ENCODE data around the gene ZNF785.
"Not testable (repeated sequence)": the region's sequence is repeated elsewhere in the genome, so short reads cannot be mapped to it uniquely, and the experiment has no call there.

ZNF785 gene

GRCh38 chr16:30565984-30566383 lies 19.5 kb downstream of the ZNF785 start:
- no peak for DNase-seq (ENCODE audit: low read depth in 2 of 2)

DNA sequence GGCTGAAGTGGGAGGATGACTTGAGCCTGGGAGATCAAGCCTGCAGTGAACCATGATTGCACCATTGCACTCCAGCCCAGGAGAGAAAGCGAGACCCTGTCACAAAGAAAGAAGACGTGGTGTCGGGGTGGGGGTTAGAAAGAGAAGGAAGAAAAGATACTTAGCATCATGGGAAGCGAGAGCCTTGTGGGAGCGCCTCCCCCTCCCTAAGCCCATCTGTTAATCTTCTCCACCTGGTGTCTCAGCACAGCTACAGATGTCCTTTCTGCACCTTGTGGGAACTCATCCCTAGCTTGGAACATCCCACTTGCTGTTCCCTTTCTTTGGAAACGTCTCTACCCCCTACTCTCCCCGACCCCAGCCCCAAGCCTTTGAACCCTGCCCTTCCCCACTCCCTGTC lies 20.0 kb downstream of the ZNF785 start:
- no peak for DNase-seq (ENCODE audit: low read depth in 2 of 2)

- DNase-seq (ENCODE audit: low read depth in 2 of 2), result no peak
Observed at GRCh38 chr16:30562021-30562420, 23.5 kb downstream of the ZNF785 start.

DNA sequence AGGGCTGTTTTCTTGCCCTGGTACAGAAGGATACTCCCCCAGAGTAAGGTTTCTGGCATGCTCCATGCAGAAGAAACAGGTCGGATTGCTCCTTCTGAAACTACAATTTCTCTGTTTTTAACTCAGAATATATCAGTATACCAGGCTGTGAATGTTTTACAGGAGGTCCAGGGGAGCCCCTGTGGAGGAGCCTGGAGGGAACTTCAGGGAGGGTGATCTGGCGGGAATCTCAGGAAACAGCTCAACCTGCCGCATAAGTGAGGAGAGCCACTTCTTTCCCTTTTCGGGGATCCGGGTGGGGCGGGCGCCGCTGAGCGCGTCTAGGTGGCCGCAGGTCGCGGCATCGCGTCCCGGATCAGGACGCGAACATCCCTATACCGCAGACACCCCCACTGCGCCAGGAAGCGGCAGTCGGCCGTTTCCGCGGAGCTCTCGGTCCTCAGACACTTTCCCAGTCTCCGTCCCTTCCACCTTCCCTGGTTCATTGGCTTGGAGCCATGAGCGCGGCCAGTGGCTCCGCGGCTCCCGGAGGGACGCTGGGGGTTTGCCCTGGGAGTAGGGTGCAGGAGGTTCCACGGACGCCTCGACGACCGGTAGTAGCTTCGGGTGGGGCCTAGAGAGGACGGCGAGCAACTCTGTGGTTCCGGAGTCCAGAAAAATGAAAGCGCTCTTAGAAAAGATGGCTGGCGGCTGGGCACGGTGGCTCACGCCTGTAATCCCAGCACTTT lies 24.2 kb downstream of the ZNF785 start:
- DNase-seq (ENCODE audit: low read depth in 2 of 2), result no peak

GRCh38 chr16:30559690-30560089 lies 25.8 kb downstream of the ZNF785 start:
- DNase-seq (ENCODE audit: low read depth in 2 of 2), result no peak

GRCh38 chr16:30558789-30559377 lies 26.6 kb downstream of the ZNF785 start:
- DNase-seq (ENCODE audit: low read depth in 2 of 2), result no peak

- DNase-seq (ENCODE audit: low read depth in 2 of 2), result peak; percentile 96 to 98
Observed at GRCh38 chr16:30557957-30558788, 27.3 kb downstream of the ZNF785 start, which contains the start of gene ZNF764. TSS of gene ZNF764 (minus strand) at chr16:30558374. CDS start at chr16:30558182, 192 bp downstream.

DNA sequence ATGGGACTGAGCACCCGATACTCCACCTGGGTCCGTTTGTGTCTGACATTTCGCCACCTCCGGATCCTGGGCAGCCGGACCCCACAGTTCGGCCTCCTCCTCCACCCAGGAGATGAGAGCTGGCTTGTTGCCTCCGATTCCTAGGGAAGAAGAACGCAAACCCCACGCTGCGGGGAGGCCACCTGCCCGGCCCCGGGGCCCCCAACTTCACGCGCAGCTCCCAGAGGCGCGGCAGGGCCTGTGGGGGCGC lies 27.9 kb downstream of the ZNF785 start:
- DNase-seq (ENCODE audit: low read depth in 2 of 2), result no peak

- no peak for DNase-seq (ENCODE audit: low read depth in 2 of 2)
Observed at GRCh38 chr16:30556125-30556473, 29.4 kb downstream of the ZNF785 start.

DNA sequence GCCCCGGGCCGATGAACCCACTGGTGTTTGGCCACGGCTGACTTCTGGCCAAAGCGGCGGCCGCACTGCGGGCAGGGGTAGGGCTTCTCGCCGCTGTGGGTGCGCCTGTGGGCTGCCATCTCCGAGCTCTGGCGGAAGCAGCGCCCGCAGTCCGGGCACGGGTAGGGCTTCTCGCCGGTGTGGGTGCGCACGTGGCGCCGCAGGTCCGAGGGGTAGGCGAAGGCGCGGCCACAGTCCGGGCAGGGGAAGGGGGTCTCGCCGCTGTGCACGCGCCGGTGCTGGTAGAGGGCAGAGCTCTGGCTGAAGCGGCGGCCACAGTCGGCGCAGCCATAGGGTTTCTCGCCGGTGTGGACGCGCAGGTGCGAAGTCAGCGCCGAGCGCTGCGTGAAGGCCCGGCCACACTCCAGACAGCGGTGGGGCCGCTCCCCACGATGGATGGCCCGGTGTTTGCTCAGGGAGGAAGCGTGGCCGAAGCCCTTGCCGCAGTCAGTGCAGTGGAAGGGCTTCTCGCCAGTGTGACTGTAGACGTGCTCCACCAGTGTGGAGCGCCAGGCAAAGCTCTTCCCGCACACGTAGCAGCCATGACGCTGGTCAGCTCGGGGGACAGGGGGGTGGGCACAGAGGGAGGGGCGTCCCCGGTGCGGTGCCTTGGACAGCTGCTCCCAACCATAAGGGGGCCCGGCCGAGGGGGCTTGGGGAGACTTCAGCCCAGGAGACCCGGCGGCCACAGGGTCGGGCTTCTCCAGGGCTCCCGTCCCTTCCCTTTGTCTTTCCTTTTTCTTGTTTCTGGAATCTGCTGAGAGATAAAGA lies 30.0 kb downstream of the ZNF785 start:
- DNase-seq (ENCODE audit: low read depth in 2 of 2), result no peak

DNA sequence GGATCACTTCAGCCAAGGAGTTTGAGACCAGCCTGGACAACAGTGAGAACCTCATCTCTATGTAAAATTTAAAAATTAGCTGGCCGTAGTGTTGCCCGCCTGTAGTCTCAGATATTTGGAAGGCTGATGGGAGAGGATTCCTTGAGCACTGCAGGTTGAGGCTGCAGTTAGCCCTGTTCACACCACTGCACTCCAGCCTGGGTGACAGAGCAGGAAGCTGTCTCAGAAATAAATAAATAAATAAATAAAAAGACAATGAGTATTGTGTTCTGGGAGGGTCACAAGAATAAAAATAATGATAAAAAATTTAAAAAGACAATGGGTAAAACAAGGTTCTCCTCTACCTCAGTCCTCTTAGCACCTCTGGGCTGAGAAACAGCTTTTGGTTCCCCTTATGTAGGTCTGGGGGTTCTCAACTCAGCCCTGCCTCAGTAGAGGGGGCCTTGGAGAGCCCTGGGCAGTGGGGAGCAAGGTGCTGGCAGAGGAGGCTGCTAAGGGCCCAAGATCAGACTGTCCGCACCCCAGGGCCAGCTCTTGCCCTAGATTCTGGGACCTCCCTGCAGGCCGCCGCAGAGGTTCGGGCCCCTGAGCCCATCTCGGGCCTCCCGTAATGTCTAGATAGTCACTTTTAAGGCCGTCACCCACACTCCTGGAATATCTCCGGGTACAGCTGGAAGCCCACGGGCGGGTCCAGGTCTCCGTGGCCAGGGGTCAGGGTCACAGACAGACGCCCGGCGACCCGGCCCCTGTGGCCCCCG lies 30.8 kb downstream of the ZNF785 start:
- DNase-seq (ENCODE audit: low read depth in 2 of 2), result no peak

GRCh38 chr16:30553393-30553899 lies 32.1 kb downstream of the ZNF785 start:
- no peak for DNase-seq (ENCODE audit: low read depth in 2 of 2)

DNA sequence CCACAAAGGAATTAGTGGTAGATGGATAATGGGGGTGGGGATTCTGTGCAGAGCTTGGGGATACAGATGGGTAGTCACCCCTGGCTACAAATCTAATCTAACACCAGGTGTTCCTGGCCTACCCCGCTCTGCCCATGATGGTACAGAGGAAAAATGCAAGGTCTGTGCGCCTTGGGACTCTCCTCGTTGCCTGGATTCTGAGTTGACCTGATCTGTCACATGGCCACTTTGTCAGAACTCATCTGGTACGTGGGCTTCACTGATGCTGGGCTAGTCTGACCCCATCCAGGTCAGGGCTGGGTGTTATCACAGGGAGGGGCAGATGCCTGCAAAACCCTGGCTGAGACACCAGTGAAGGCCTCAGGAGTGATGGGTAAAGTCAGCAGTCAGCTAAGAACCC lies 32.5 kb downstream of the ZNF785 start:
- no peak for DNase-seq (ENCODE audit: low read depth in 2 of 2)

DNA sequence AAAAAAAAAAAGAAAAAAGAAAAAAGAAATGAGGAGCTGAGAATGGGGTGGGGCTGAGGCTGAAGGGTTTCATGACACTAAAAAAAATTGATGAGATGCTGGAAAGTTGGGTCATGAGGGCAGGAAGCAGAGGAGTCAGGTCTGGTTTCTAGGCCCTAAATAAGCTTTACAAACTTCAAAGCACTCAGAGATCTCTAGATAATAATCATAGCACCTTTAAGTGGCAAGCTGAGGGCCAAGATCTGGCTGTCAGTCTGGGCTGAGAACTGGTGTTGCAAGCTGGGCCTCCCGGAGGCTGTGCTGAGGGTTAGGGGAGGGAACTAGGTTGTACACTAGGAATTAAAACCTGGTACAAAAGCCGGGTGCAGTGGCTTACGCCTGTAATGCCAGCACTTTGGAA lies 33.7 kb downstream of the ZNF785 start:
- peak in 1 of 2 donors; percentile 32 for DNase-seq (ENCODE audit: low read depth in 2 of 2)

DNA sequence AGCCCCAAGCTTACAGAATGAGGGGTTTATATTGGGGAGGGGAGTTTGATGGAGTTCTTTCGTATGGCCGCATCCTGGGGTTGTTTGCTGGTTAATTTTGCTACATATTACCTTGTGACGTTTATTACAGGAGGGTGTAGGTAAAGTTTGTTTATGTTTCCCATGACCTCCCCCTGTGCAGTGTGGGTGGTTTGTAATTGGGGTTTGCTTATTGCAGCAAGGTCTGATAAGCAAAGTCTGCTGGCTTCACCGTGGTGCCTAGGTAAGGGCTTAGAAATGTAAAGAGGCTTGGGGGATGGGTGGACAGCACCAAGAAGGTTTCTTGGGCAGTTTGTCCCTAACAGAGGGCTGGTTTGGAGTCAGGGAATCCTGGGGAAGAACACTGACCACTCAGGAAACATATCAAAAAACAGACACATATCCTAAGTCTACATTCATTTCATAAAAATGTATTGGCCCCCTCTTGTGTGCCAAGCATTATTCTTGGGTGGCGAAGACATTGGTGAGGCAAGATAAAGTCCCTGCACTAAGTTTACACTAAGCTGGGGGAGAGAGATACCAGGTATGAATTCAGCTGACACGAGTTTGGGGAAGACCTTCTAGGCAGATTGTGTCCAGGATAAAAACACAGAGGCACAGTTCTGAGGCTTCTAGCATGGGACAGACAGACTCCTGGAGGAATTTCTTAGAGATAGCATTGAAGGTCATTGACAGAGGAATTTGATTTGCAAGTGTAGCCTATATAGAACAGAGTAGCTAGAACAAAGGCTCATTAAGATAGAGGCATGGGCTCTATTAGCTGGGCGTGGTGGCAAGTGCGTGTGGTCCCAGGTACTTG lies 36.9 kb downstream of the ZNF785 start:
- DNase-seq (ENCODE audit: low read depth in 2 of 2), result no peak

DNA sequence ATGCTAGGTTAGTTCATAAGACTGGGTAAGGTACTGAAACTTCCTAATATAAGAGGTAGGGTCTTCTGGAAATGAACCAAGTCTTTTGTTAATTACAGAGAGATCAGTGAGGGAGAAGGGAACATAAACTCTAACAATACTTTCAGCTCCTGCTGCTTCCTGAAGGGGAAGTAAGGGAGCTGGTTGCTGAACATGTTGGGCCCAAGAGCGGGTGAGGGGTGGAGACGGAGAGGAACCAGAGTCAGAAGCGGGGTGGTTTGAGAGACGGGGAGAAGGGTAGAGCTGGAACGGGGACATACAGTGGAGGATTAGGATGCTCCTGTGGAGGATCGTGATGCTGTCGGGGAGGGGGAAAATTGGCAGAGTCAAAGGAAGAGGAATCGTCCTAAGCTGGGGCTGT lies 39.4 kb downstream of the ZNF785 start:
- DNase-seq (ENCODE audit: low read depth in 2 of 2), result no peak

DNA sequence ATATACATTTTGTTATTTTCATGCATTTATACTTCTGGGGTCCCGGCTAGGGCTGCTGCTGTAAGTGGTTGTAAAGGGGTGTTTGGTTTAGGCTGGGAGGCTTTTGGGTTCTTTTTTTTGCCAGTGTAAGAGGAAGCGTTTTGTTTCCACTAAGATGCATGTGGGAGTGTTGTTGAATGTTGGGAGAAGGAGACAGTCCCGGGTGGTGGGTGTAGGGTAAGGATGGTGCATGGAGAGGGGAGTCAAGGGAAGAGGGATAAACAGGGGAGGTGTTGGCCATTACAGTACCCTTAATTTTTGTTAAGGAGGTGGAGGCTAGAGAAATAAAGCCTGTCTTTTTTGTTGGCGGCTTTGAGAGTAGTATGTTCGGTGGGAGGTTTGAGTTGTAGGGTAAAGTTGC lies 42.4 kb downstream of the ZNF785 start:
- no peak for DNase-seq (ENCODE audit: low read depth in 2 of 2)

GRCh38 chr16:30541502-30542329 lies 43.8 kb downstream of the ZNF785 start:
- no peak for DNase-seq (ENCODE audit: low read depth in 2 of 2)

DNA sequence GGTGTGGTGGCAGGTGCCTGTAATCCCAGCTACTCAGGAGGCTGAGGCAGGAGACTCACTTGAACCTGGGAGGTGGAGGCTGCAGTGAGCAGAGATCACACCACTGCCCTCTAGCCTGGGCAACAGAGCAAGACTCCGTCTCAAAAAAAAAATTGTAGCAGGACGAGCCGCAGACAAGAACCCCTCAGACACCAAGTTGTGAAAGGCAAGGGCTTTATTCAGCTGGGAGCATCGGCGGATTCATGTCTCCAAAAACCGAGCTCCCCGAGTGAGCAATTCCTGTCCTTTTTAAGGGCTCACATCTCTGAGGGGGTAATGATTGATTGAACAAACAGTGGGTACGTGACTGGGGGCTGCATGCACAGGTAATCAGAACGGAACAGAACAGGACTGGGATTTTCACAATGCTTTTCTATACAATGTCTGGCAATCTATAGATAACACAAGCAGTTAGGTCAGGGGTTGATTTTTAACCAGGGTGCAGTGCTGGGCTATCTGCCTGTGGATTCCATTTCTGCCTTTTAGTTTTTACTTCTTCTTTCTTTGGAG lies 44.5 kb downstream of the ZNF785 start:
- not testable (repeated sequence) for DNase-seq (ENCODE audit: low read depth in 2 of 2)

Measured in stimulated activated CD8-positive, alpha-beta memory T cell treated with anti-CD3 and anti-CD28 coated beads, Interleukin-15, amount 100 ng/mL, for 48 hours (primary cell).